Activated naive CD4-positive, alpha-beta T cell treated with anti-CD3 and anti-CD28 coated beads for 36 hours (primary cell): ENCODE results near the gene SCN3B. TPM values are rescaled to one million over a fixed set of nuclear protein-coding genes. Genes with fewer than 3 reads are reported as not detected.
A peak's percentile ranks its signal among the peaks of the same experiment; 100 is the strongest.

ENCODE experiments used
- CTCF ChIA-PET: fragments of 350-600 bp; sonication (Branson Sonifier 250); formaldehyde crosslinking; loops from one replicate; lab custom pipeline; 2021; ENCODE audit warnings: antibody characterized with exemption; lab: Charles Lee
- DNase-seq: peaks from one replicate; pipeline ENCODE4 v3.0.0-alpha.2; 2020
- H3K27ac Mint-ChIP-seq: one replicate; pipeline ENCODE4 v1.8.0; 2021; ENCODE audit warnings: mild to moderate bottlenecking, mixed read lengths
- H3K27me3 Mint-ChIP-seq: one replicate; pipeline ENCODE4 v1.8.0; 2021; ENCODE audit warnings: low read depth, mixed read lengths
- H3K36me3 Mint-ChIP-seq: one replicate; pipeline ENCODE4 v1.8.0; 2021; ENCODE audit warnings: low read depth, mixed read lengths
- H3K4me1 Mint-ChIP-seq: one replicate; pipeline ENCODE4 v1.8.0; 2021; ENCODE audit warnings: low read depth, mixed read lengths
- H3K4me3 Mint-ChIP-seq: one replicate; pipeline ENCODE4 v1.8.0; 2021; ENCODE audit warnings: mild to moderate bottlenecking, moderate library complexity, mixed read lengths
- H3K9me3 Mint-ChIP-seq: one replicate; pipeline ENCODE4 v1.8.0; 2021; ENCODE audit warnings: mixed read lengths
- intact Hi-C: fragments of 100-400 bp; cut with micrococcal nuclease; formaldehyde crosslinking; loops from one replicate; pipeline ENCODE4 v1.15.1; 2023
- total RNA-seq, 2 experiments: library from RNA; stranded (reverse); gene quantifications; one replicate each; pipeline ENCODE4 v1.2.3, GENCODE V29; 2021

Gene SCN3B, protein sequence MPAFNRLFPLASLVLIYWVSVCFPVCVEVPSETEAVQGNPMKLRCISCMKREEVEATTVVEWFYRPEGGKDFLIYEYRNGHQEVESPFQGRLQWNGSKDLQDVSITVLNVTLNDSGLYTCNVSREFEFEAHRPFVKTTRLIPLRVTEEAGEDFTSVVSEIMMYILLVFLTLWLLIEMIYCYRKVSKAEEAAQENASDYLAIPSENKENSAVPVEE
- not detected for total RNA-seq

DNA sequence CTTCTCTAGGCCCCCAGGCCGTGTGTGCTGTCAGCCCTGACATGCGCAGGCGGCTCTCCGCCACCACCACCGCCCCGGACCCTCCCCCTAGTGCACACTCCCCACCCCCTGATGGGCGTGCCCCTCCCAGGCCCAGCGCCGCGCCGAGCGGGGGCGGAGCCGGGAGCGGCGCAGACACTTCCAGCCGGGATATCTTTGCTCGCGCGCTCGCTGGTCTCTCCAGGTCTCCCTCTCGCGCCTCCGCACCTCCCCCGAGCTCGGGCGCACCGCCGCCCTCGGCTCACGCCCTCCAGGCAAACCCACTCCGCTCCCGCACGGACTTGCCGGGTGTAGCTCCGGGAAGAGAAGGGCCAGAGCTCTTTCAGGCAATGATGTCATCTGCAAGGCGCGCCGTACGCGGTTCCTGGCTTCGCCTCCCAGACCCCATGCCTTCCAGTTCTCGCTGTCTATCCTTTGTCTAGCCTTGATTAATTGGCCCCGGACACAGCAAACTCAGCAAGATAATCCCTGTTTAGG is at the start of gene SCN3B:
Gene SCN3B (minus strand): TSS at position 59 of the 516 bp plus-strand sequence. CDS start 823 bp downstream, outside the sequence.
- H3K27ac Mint-ChIP-seq = no peak within 1 kb of the TSS
- H3K36me3 Mint-ChIP-seq = no peaks in the 10 kb centered on the region
- peak; percentile 9 for DNase-seq
- CTCF ChIA-PET = interaction anchor here (1.0 to 5.2 kb wide), 3 partner anchors 13 to 56 kb away, joined by 5 to 32 read pairs (median 7); no protein-coding TSS in a partner anchor
- H3K9me3 Mint-ChIP-seq = peaks cover 12% of the 10 kb centered on the region
- peaks cover 45% of the 10 kb centered on the region for H3K27me3 Mint-ChIP-seq
- peak within 1 kb of the TSS; percentile 61 for H3K4me3 Mint-ChIP-seq
- peaks cover 13% of the 10 kb centered on the region for H3K4me1 Mint-ChIP-seq
- intact Hi-C loops = no loop called here

DNA sequence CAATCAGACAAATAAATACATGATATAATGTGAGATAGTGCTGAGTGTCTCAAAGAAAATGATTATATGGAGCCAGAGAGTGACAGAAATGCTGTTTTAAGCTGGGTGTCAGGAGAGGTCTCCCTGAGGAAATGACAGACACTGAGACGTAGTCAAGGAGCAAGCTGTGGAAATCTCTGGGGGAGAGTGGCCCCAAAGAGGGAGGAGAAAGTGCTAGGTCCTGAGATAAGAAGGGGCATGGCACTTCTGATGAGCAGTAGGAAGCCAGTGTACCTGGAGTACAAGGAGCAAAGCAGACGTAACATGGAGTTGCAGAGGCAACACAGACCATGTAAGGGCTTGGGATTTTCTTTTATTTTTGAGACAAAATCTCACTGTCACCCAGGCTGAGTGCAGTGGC is 48.3 kb upstream of the SCN3B start:
- Mint-ChIP-seq H3K27me3 (peaks cover 5% of the 10 kb centered on the region), H3K36me3 (no peaks in the 10 kb centered on the region), H3K27ac (no peak overlapping the region), H3K4me1 (peaks cover 2% of the 10 kb centered on the region), H3K9me3 (no peaks in the 10 kb centered on the region), H3K4me3 (no peak overlapping the region)
- DNase-seq = no peak
- intact Hi-C loops = loop anchor here (10.0 kb wide), 1 partner anchor 188 kb away; no protein-coding TSS in a partner anchor
- CTCF ChIA-PET = interaction anchor here (0.8 kb wide), 1 partner anchor 8 kb away, joined by 3 read pairs; no protein-coding TSS in a partner anchor

DNA sequence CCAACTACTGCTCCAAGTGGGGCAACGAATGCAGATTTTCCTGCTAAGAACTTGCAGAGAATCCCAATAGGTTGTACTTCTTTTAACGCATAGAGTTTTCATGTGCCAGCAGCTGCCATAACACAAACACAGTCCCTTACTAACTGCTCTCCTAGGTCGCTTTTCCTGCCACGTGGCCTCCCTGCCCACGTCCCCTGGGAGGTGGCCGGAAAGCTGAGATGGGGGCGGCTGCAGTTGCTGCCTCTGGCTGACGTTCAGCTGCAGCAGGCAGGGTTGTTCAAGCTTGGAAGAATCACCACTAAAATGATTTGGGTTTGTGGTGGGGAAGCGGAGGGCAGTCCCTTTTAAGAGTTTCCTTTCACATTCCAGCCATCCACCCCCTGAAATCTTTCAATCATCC is 47.7 kb upstream of the SCN3B start:
- H3K27me3 Mint-ChIP-seq = peaks cover 5% of the 10 kb centered on the region
- H3K36me3 Mint-ChIP-seq = no peaks in the 10 kb centered on the region
- H3K4me3 Mint-ChIP-seq = no peak overlapping the region
- H3K27ac Mint-ChIP-seq = no peak overlapping the region
- DNase-seq = no peak
- no peaks in the 10 kb centered on the region for H3K9me3 Mint-ChIP-seq
- CTCF ChIA-PET = no interaction called here
- intact Hi-C loops = loop anchor here (10.0 kb wide), 1 partner anchor 187 kb away; no protein-coding TSS in a partner anchor
- H3K4me1 Mint-ChIP-seq = no peaks in the 10 kb centered on the region

DNA sequence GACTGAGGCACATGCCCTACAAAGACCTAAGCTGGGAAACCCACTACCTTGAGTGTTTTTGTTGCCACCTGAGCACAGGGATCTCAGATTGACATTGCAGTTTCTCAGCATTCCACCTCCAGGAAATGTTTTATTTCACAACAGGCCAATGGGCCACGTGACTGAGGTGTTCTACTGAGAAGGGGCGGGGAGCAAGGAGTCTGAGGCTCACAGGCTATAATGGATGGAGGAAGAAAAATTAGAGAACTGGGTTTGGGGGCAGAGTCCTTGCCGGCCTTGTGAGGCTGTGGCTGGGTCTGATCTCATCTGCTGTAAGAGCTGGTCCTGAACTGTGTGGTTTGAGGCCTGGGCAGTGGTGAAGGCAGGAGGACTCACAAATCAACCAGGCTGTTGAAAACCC is 46.3 kb upstream of the SCN3B start:
- Mint-ChIP-seq H3K27ac (no peak overlapping the region), H3K4me3 (no peak overlapping the region), H3K27me3 (peaks cover 5% of the 10 kb centered on the region), H3K4me1 (no peaks in the 10 kb centered on the region), H3K36me3 (no peaks in the 10 kb centered on the region), H3K9me3 (no peaks in the 10 kb centered on the region)
- CTCF ChIA-PET = interaction anchor here (0.6 to 1.6 kb wide), 3 partner anchors 11 to 425 kb away, joined by 3 to 6 read pairs (median 3); no protein-coding TSS in a partner anchor
- intact Hi-C loops = loop anchor here (10.0 kb wide), 1 partner anchor 186 kb away; no protein-coding TSS in a partner anchor
- no peak for DNase-seq

DNA sequence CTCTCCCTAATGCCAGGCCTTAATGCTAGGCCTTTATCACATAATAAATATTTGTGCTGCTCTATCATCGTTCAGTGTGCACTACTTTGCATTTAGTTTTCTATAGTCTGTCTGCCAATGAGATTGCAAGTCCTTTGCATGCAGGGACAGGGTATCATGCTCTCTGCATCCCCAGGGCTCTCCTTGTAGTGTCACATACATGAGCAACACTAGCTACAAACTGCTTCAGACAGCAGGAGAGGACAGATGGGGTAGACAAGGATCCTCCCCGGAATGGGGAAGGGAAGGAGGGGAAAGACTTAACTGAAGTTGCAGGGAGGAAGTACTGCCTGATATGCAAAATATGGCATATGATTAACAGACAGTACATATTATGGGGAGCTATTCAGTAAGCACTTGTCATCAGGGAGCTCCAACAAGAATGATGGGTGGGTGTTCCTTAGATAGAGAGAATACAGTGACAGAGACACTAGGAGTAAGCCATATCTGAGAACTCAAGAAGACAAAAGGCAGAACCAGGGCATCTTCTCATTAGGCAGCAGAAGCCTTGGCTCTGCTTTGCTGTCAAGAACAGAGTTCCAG is 44.2 kb upstream of the SCN3B start:
- intact Hi-C loops = no loop called here
- no peak overlapping the region for H3K4me3 Mint-ChIP-seq
- H3K4me1 Mint-ChIP-seq = no peaks in the 10 kb centered on the region
- H3K36me3 Mint-ChIP-seq = no peaks in the 10 kb centered on the region
- CTCF ChIA-PET = interaction anchor here (1.1 to 2.6 kb wide), 4 partner anchors 9 to 58 kb away, joined by 3 to 20 read pairs (median 4); no protein-coding TSS in a partner anchor
- H3K27me3 Mint-ChIP-seq = peaks cover 6% of the 10 kb centered on the region
- no peaks in the 10 kb centered on the region for H3K9me3 Mint-ChIP-seq
- no peak for DNase-seq
- no peak overlapping the region for H3K27ac Mint-ChIP-seq

DNA sequence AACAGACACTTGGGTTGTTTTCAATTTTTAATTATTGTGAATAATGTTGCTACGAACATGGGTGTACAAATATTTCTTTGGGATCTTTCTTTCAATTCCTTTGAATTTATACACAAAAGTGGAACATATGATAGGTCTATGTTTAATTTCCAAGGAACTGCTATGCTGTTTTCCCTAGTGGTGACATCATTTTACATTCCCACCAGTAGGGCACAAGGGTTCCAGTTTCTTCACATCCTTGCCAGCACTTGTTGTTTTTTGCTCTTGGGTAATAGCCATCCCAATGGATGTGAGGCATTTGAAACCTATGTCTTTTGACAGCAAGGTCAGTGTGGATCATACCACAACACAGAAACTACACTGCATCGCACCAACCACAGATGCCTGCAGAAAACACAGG is 41.8 kb upstream of the SCN3B start:
- Mint-ChIP-seq H3K9me3 (no peaks in the 10 kb centered on the region), H3K27ac (no peak overlapping the region), H3K4me1 (no peaks in the 10 kb centered on the region), H3K36me3 (no peaks in the 10 kb centered on the region), H3K4me3 (no peak overlapping the region), H3K27me3 (peaks cover 8% of the 10 kb centered on the region)
- intact Hi-C loops = no loop called here
- DNase-seq = no peak
- CTCF ChIA-PET = no interaction called here

DNA sequence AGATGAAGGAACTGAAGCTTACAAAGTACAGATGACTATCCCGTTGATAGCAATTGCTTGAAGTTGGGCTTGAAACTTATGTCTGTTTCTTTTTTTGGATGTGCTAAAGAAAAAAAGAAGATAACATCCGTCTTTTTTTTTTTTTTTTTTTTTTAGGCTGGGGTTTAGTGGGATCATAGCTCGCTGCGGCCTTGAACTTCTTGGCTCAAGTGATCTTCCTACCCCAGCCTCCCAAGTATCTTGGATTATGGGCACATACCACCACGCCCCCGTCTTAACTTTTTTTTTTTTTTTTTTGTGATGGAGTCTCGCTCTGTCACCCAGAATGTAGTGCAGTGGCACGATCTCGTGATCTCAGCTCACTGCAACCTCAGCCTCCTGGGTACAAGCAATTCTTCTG is 40.8 kb upstream of the SCN3B start:
- Mint-ChIP-seq H3K27me3 (peaks cover 4% of the 10 kb centered on the region), H3K27ac (no peak overlapping the region), H3K9me3 (no peaks in the 10 kb centered on the region), H3K4me3 (no peak overlapping the region), H3K36me3 (no peaks in the 10 kb centered on the region), H3K4me1 (no peaks in the 10 kb centered on the region)
- CTCF ChIA-PET = no interaction called here
- intact Hi-C loops = no loop called here
- no peak for DNase-seq

DNA sequence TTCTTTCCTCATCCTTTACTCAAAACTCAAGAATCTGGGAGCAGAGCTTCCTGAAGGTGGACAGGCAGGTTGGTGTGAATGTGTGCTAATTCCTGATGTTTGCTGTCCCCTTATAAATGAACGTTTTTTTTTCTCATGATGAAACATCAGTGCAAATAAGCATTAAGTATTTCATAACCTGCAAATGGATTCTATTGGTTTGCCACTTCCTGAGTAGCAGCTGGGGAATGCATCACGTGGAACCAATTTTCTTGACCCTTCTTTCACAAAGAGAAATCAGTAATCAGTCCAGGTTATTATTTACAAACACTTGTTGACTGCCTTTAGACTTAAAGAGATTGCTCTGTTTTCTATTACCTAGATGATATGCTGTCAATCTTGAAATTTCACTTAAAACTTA is 40.1 kb upstream of the SCN3B start:
- Mint-ChIP-seq H3K27ac (no peak overlapping the region), H3K36me3 (no peaks in the 10 kb centered on the region), H3K4me1 (no peaks in the 10 kb centered on the region), H3K4me3 (no peak overlapping the region), H3K9me3 (no peaks in the 10 kb centered on the region), H3K27me3 (peaks cover 4% of the 10 kb centered on the region)
- CTCF ChIA-PET = no interaction called here
- intact Hi-C loops = no loop called here
- no peak for DNase-seq

DNA sequence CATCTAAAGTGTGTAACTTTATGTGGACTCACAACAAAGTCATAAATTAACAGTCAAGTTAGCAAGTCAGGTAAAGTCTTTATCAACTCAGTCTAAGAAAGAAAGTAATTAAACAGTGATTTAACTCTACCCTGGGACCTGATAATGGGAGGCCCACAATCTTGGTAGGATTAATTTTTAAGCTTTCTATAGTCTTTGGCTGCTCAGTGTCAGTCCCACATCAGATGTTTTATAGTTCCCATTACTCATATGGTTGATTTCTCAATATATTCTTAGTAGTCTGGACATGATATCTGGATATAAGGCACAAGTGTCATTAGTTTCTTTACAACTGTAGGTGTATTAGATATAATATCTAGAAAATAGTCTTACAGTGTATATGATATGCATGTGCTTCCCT is 38.5 kb upstream of the SCN3B start:
- Mint-ChIP-seq H3K4me1 (no peaks in the 10 kb centered on the region), H3K27ac (no peak overlapping the region), H3K36me3 (no peaks in the 10 kb centered on the region), H3K9me3 (no peaks in the 10 kb centered on the region), H3K27me3 (peaks cover 4% of the 10 kb centered on the region), H3K4me3 (no peak overlapping the region)
- intact Hi-C loops = no loop called here
- no peak for DNase-seq
- CTCF ChIA-PET = interaction anchor here (0.8 to 1.8 kb wide), 2 partner anchors 14 to 54 kb away, joined by 3 to 5 read pairs; no protein-coding TSS in a partner anchor

DNA sequence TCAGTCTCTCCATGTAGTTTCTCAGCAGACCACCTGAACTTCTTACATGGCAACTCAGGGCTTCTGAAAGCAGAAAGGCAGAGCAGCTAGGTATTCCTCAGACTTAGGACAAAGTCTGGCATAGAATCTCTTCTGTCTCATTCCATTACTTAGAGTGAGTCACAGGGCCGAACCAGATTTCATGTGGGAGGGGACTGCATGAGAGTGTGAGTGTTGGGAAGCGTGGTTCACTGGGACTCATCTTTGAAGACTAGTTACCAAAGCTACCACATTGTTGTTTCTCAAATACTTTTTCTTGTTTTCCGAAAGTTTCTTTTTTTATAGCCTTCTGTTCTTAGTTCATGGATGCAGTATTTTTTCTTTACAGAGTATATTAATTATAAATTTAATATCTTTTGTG is 36.1 kb upstream of the SCN3B start:
- no peaks in the 10 kb centered on the region for H3K36me3 Mint-ChIP-seq
- no peaks in the 10 kb centered on the region for H3K4me1 Mint-ChIP-seq
- H3K27me3 Mint-ChIP-seq = peaks cover 4% of the 10 kb centered on the region
- H3K4me3 Mint-ChIP-seq = no peak overlapping the region
- CTCF ChIA-PET = no interaction called here
- DNase-seq = peak; percentile 43
- H3K27ac Mint-ChIP-seq = no peak overlapping the region
- H3K9me3 Mint-ChIP-seq = no peaks in the 10 kb centered on the region
- intact Hi-C loops = loop anchor here (1.0 kb wide), 1 partner anchor 9 kb away; no protein-coding TSS in a partner anchor

DNA sequence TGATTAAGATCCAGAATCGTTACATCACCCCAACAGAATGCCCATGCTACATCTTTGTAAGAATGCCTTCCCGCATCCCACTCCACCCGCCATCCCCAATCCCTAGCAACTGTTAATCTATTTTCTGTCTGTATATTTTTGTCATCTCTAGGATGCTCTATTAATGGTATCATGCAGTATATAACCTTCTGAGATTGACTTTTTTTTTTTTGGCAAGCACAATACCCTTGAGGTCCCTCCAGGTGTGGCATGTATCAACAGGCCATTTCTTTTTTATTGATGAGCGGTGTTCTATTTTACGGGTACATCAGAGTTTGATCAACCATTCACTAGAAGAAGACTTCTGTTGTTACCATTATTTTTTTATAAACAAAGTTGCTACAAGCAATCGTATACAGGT is 30.2 kb upstream of the SCN3B start:
- H3K27ac Mint-ChIP-seq = no peak overlapping the region
- no peak overlapping the region for H3K4me3 Mint-ChIP-seq
- H3K4me1 Mint-ChIP-seq = peaks cover 13% of the 10 kb centered on the region
- intact Hi-C loops = no loop called here
- DNase-seq = no peak
- no peaks in the 10 kb centered on the region for H3K9me3 Mint-ChIP-seq
- CTCF ChIA-PET = interaction anchor here (2.0 kb wide), 1 partner anchor 22 kb away, joined by 11 read pairs; no protein-coding TSS in a partner anchor
- H3K27me3 Mint-ChIP-seq = no peaks in the 10 kb centered on the region
- H3K36me3 Mint-ChIP-seq = no peaks in the 10 kb centered on the region

DNA sequence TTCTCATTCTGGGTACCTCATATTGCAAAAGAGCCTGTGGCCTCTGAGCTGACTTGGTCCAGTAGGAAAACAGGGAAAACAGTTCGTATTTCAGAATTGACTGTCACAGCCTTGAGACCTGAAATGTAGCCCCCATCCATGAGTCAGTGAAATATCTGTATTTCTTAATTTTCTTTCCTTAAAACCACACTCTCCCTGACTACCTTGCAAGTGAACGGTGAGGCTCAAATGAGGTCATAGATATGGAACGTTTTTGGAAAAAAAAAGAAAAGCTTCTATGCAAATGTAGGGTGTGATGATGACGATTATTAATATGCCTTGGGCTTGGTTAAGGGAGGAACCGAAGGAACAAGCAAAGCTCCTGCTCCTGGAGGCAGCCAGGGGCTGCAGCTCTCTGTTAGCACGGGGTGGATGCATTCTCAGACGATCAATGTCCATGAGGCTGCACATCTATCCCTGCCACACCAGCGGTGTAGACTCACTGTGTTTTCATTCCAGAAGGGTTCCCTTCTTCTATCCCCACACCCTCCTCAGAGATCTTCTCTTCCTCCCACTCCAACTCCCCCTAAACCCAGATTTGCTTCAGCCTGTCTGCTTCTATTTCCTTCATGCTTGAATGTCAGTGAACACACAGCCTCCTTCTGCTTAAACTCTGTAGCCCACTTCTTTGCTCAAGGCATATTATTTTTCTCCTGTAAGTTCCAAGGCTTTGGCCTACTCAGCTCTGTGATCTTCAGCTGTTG is 29.2 kb upstream of the SCN3B start:
- no peaks in the 10 kb centered on the region for H3K27me3 Mint-ChIP-seq
- H3K4me3 Mint-ChIP-seq = no peak overlapping the region
- H3K4me1 Mint-ChIP-seq = peaks cover 13% of the 10 kb centered on the region
- H3K9me3 Mint-ChIP-seq = no peaks in the 10 kb centered on the region
- no peak for DNase-seq
- intact Hi-C loops = no loop called here
- CTCF ChIA-PET = no interaction called here
- H3K27ac Mint-ChIP-seq = no peak overlapping the region
- no peaks in the 10 kb centered on the region for H3K36me3 Mint-ChIP-seq
